Prostate gland (tissue), 2 donors: Measurements from ENCODE around the gene ARHGAP44.

Experiments
- POLR2A ChIP-seq: fragments of 450-650 bp; IDR thresholded peaks from one replicate; pipeline ENCODE4 v1.6.1; 2016; ENCODE audit warnings: antibody characterized with exemption, mild to moderate bottlenecking
- POLR2AphosphoS5 ChIP-seq: sonication (generic); formaldehyde crosslinking; IDR thresholded peaks from one replicate; pipeline ENCODE4 v1.6.1; 2017; ENCODE audit warnings: antibody characterized with exemption
- TF ChIP-seq, protein P1 (sequence below), 4 experiments: fragments of 200-600 bp in 2 of 4; fragments of 450-650 bp in 2 of 4; sonication (generic) in 2 of 4; IDR thresholded peaks; 1 replicate in 3 of 4; 2 replicates in 1 of 4; pipeline ENCODE4 v1.5.1; 2016 to 2019; ENCODE audit warnings: antibody characterized with exemption in 4 of 4, mild to moderate bottlenecking in 2 of 4, moderate library complexity in 2 of 4

DNA sequence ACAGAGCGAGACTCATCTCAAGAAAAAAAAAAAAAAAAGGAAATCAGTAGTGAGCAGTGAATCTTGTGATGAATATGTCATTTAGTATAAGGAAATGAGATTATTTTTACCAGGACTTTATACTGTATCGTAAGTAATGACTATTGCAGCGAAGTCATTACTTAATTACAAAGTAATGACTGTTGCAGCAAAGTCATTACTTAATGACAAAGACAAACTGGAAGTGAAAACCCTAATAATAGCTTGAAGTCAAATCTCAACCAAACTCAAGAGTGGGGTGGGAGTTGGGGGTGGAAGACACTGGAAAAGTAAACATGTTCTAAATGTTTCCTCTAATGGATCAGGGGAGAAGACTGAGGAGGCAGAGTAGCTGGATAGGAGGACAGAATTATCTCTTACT is 76.5 kb downstream of the ARHGAP44 start:
- TF ChIP-seq POLR2A (no peak), POLR2AphosphoS5 (no peak)
- TF ChIP-seq, protein P1, sequence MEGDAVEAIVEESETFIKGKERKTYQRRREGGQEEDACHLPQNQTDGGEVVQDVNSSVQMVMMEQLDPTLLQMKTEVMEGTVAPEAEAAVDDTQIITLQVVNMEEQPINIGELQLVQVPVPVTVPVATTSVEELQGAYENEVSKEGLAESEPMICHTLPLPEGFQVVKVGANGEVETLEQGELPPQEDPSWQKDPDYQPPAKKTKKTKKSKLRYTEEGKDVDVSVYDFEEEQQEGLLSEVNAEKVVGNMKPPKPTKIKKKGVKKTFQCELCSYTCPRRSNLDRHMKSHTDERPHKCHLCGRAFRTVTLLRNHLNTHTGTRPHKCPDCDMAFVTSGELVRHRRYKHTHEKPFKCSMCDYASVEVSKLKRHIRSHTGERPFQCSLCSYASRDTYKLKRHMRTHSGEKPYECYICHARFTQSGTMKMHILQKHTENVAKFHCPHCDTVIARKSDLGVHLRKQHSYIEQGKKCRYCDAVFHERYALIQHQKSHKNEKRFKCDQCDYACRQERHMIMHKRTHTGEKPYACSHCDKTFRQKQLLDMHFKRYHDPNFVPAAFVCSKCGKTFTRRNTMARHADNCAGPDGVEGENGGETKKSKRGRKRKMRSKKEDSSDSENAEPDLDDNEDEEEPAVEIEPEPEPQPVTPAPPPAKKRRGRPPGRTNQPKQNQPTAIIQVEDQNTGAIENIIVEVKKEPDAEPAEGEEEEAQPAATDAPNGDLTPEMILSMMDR (IDR thresholded peaks at IDR 0.05) = no peak
